NCI-H446 treated with DMSO at 0.1 percent for 48 hours (cell line): ENCODE data around the gene OR10A2.
"Not testable (repeated sequence)": the region's sequence is repeated elsewhere in the genome, so short reads cannot be mapped to it uniquely, and the experiment has no call there.

ENCODE experiments used
- DNase-seq: peaks from one replicate; lab custom pipeline; 2025; lab: John Stamatoyannopoulos, UW

The OR10A2 gene

GRCh38 chr11:6887711-6888110 is 24.9 kb downstream of the OR10A2 start:
- DNase-seq, result not testable (repeated sequence)

GRCh38 chr11:6888830-6889229 is 26.0 kb downstream of the OR10A2 start:
- DNase-seq, result no peak

- DNase-seq, result no peak
These were observed 27.0 kb downstream of the OR10A2 start for GRCh38 chr11:6889835-6890234.

GRCh38 chr11:6892400-6892799 is 29.5 kb downstream of the OR10A2 start, which contains the start of gene OR2D2:
Gene OR2D2, minus strand, starts transcription at chr11:6892500. Its CDS starts 0 bp downstream, at chr11:6892500.
- DNase-seq, result no peak

- DNase-seq, result no peak
These were observed 31.2 kb downstream of the OR10A2 start for GRCh38 chr11:6894097-6894496.

- no peak for DNase-seq
These were observed 32.2 kb downstream of the OR10A2 start for GRCh38 chr11:6895010-6895409.

- no peak for DNase-seq
These were observed 36.1 kb downstream of the OR10A2 start for GRCh38 chr11:6898911-6899310.

- DNase-seq, result no peak
These were observed 37.6 kb downstream of the OR10A2 start for GRCh38 chr11:6900327-6900999.

- DNase-seq, result not testable (repeated sequence)
These were observed 41.9 kb downstream of the OR10A2 start for GRCh38 chr11:6904804-6905203.

- no peak for DNase-seq
These were observed 48.5 kb downstream of the OR10A2 start for GRCh38 chr11:6911378-6911777.

- no peak for DNase-seq
These were observed 49.1 kb downstream of the OR10A2 start for GRCh38 chr11:6911948-6912347.

- DNase-seq, result no peak
These were observed 56.8 kb downstream of the OR10A2 start for GRCh38 chr11:6919698-6920097.

GRCh38 chr11:6920702-6921101 is 57.8 kb downstream of the OR10A2 start, which contains the start of gene OR2D3:
Gene OR2D3, plus strand, starts transcription at chr11:6921002. Its CDS starts 0 bp downstream, at chr11:6921002.
- DNase-seq, result no peak
